Neural cell (in vitro differentiated cells): ENCODE measurements around the gene ARID1A.

Source experiments
- EP300 ChIP-seq: fragments of 450-650 bp; conservative IDR thresholded peaks from 2 replicates; pipeline ENCODE4 v1.6.1; 2014; ENCODE audit warnings: antibody characterized with exemption, mild to moderate bottlenecking, moderate library complexity; ENCODE audit not compliant: poor library complexity, severe bottlenecking
- POLR2AphosphoS5 ChIP-seq: IDR thresholded peaks from 2 replicates; pipeline ENCODE4 v1.6.1; 2012
- SMC3 ChIP-seq: fragments of 450-650 bp; conservative IDR thresholded peaks from 2 replicates; pipeline ENCODE4 v1.6.1; 2014; ENCODE audit warnings: antibody characterized with exemption, mild to moderate bottlenecking, moderate library complexity; ENCODE audit not compliant: poor library complexity
- TF ChIP-seq, protein P1 (sequence below): fragments of 450-650 bp; IDR thresholded peaks from 2 replicates; pipeline ENCODE4 v1.5.1; 2014; ENCODE audit warnings: antibody characterized with exemption, mild to moderate bottlenecking, moderate library complexity; ENCODE audit not compliant: poor library complexity, severe bottlenecking
- TF ChIP-seq, protein P2 (sequence below): IDR thresholded peaks from 2 replicates; pipeline ENCODE4 v1.6.1; 2012; ENCODE audit warnings: borderline replicate concordance

DNA sequence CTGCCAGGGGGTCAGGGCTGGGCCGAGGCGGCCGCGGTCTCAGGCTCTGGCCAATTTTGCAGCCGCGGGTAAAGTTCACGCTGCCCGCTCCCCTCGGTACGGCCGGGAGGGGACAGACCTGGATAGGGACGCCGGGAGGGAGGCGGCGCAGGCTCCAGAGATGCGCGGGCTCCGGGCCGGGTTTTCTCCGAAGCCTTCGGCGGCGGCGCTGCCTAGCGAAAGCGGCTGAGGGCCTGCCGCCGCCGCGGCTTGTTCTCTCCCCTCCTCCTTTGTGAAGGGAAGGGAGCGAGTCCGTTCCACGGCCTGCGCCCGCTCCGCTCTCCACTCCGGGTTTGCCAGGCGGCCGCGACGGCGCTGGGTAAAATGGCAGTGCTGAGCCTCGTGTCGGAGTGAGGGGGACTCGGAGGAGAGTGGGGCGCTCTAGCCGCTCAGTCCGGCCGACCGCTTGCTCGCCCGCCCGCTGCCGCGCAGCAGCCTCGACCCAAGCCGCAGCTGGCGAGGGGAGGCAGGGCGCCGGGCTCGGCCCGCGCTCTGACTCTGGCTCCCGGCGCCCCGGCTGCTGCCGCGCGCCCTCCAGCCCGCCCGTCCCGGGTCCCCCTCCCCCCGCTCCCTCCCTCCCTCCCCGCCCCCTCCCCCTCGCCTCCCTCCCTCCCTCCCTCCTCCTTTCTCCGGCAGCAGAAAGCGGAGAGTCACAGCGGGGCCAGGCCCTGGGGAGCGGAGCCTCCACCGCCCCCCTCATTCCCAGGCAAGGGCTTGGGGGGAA lies at the start of gene ARID1A:
- TF ChIP-seq, protein P1, sequence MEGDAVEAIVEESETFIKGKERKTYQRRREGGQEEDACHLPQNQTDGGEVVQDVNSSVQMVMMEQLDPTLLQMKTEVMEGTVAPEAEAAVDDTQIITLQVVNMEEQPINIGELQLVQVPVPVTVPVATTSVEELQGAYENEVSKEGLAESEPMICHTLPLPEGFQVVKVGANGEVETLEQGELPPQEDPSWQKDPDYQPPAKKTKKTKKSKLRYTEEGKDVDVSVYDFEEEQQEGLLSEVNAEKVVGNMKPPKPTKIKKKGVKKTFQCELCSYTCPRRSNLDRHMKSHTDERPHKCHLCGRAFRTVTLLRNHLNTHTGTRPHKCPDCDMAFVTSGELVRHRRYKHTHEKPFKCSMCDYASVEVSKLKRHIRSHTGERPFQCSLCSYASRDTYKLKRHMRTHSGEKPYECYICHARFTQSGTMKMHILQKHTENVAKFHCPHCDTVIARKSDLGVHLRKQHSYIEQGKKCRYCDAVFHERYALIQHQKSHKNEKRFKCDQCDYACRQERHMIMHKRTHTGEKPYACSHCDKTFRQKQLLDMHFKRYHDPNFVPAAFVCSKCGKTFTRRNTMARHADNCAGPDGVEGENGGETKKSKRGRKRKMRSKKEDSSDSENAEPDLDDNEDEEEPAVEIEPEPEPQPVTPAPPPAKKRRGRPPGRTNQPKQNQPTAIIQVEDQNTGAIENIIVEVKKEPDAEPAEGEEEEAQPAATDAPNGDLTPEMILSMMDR: peak; percentile 21
- TF ChIP-seq POLR2AphosphoS5 (peak; percentile 63), SMC3 (peak; percentile 67), EP300 (peak; percentile 81)
- TF ChIP-seq, protein P2, sequence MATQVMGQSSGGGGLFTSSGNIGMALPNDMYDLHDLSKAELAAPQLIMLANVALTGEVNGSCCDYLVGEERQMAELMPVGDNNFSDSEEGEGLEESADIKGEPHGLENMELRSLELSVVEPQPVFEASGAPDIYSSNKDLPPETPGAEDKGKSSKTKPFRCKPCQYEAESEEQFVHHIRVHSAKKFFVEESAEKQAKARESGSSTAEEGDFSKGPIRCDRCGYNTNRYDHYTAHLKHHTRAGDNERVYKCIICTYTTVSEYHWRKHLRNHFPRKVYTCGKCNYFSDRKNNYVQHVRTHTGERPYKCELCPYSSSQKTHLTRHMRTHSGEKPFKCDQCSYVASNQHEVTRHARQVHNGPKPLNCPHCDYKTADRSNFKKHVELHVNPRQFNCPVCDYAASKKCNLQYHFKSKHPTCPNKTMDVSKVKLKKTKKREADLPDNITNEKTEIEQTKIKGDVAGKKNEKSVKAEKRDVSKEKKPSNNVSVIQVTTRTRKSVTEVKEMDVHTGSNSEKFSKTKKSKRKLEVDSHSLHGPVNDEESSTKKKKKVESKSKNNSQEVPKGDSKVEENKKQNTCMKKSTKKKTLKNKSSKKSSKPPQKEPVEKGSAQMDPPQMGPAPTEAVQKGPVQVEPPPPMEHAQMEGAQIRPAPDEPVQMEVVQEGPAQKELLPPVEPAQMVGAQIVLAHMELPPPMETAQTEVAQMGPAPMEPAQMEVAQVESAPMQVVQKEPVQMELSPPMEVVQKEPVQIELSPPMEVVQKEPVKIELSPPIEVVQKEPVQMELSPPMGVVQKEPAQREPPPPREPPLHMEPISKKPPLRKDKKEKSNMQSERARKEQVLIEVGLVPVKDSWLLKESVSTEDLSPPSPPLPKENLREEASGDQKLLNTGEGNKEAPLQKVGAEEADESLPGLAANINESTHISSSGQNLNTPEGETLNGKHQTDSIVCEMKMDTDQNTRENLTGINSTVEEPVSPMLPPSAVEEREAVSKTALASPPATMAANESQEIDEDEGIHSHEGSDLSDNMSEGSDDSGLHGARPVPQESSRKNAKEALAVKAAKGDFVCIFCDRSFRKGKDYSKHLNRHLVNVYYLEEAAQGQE: peak; percentile 95
